SK-N-SH (cell line): ENCODE results near the gene LIX1L.

ENCODE experiments used
- CTCF ChIP-seq: fragments of 200-600 bp; sonication (generic); IDR thresholded peaks from 2 replicates; pipeline ENCODE4 v1.6.1; 2017; ENCODE audit warnings: antibody characterized with exemption, mild to moderate bottlenecking, moderate library complexity
- EP300 ChIP-seq, 2 experiments: IDR thresholded peaks; 2 replicates each; pipeline versions ENCODE4 v1.4.0 to v1.6.1; 2012; ENCODE audit warnings: borderline replicate concordance in 1 of 2, low read depth in 1 of 2, low read length in 1 of 2
- EZH2phosphoT487 ChIP-seq: fragments of 200-600 bp; sonication (generic); IDR thresholded peaks from 2 replicates; pipeline ENCODE4 v1.6.1; 2017; ENCODE audit warnings: low read depth, mixed run types, mild to moderate bottlenecking, antibody characterized with exemption, moderate library complexity, borderline replicate concordance
- FOXJ3 ChIP-seq: sonication (generic); formaldehyde crosslinking; IDR thresholded peaks from 2 replicates; pipeline ENCODE4 v1.5.1; 2020; ENCODE audit warnings: mild to moderate bottlenecking, missing genetic modification reagents
- MAX ChIP-seq: IDR thresholded peaks from 2 replicates; pipeline ENCODE4 v1.4.0; 2012; ENCODE audit warnings: low read depth
- NFIC ChIP-seq: IDR thresholded peaks from 2 replicates; pipeline ENCODE4 v1.4.0; 2012; ENCODE audit warnings: borderline replicate concordance
- RCOR1 ChIP-seq: fragments of 150-350 bp; IDR thresholded peaks from 2 replicates; pipeline ENCODE4 v1.6.1; 2017; ENCODE audit warnings: antibody characterized with exemption, low read length
- REST ChIP-seq: IDR thresholded peaks from 2 replicates; pipeline ENCODE4 v1.6.1; 2012; ENCODE audit warnings: mild to moderate bottlenecking, low read depth, low read length, moderate library complexity
- RFX5 ChIP-seq: IDR thresholded peaks from 2 replicates; pipeline ENCODE4 v1.6.1; 2012; ENCODE audit warnings: mild to moderate bottlenecking, improper control_type of control experiment, low read length
- SMC3 ChIP-seq: IDR thresholded peaks from 2 replicates; pipeline ENCODE4 v1.6.1; 2012; ENCODE audit warnings: low read depth, low read length, improper control_type of control experiment
- TAF1 ChIP-seq: IDR thresholded peaks from 2 replicates; pipeline ENCODE4 v1.6.1; 2012; ENCODE audit warnings: low read depth, mild to moderate bottlenecking, low read length, moderate library complexity, borderline replicate concordance
- TCF12 ChIP-seq: IDR thresholded peaks from 2 replicates; pipeline ENCODE4 v1.4.0; 2012
- USF2 ChIP-seq: fragments of 150-350 bp; IDR thresholded peaks from 2 replicates; pipeline ENCODE4 v1.6.1; 2017; ENCODE audit warnings: antibody characterized with exemption, low read length, low read depth, borderline replicate concordance

GRCh38 chr1:145993618-145994390 lies 36.0 kb upstream of the LIX1L start:
- TF ChIP-seq CTCF: no peak
- no peak for TF ChIP-seq EP300 (IDR thresholded peaks at IDR 0.05; ENCODE audit: borderline replicate concordance in 1 of 2, low read depth in 1 of 2, low read length in 1 of 2)
- no peak for TF ChIP-seq USF2
- no peak for TF ChIP-seq MAX
- no peak for TF ChIP-seq RCOR1
- TF ChIP-seq EZH2phosphoT487: no peak
- no peak for TF ChIP-seq REST
- no peak for TF ChIP-seq RFX5
- no peak for TF ChIP-seq FOXJ3
- TF ChIP-seq TCF12: no peak
- TF ChIP-seq SMC3: no peak
- TF ChIP-seq NFIC: no peak
- no peak for TF ChIP-seq TAF1
